Ovary (tissue), 9 donors: ENCODE measurements around the gene KLK6. TPM values are rescaled to one million over a fixed set of nuclear protein-coding genes. Genes with fewer than 3 reads are reported as not detected.

Source experiments
- DNase-seq, 5 donors: peaks; one replicate each; pipeline ENCODE4 v3.0.0-alpha.2; 2019 to 2020
- H3K27ac ChIP-seq, 2 donors: fragments of 200-600 bp; one replicate each; pipeline versions ENCODE4 v1.5.1 to v1.8.0; 2019 to 2022
- H3K27me3 ChIP-seq: fragments of 200-600 bp; one replicate; pipeline ENCODE4 v1.8.0; 2022
- H3K36me3 ChIP-seq: fragments of 200-600 bp; sonication (generic); one replicate; pipeline ENCODE4 v1.5.1; 2019
- H3K4me1 ChIP-seq: one replicate; pipeline ENCODE4 v1.8.1; 2013; ENCODE audit warnings: mild to moderate bottlenecking, moderate library complexity; ENCODE audit not compliant: insufficient read depth
- H3K4me3 ChIP-seq: fragments of 200-600 bp; sonication (generic); one replicate; pipeline ENCODE4 v1.5.1; 2017
- H3K9me3 ChIP-seq, 2 donors: fragments of 200-600 bp in 1 of 2; sonication (generic) in 1 of 2; one replicate each; pipeline versions ENCODE4 v1.5.1 to v1.8.1; 2013 to 2019; ENCODE audit warnings: mild to moderate bottlenecking in 1 of 2, moderate library complexity in 1 of 2
- CTCF ChIP-seq, 3 donors: fragments of 450-650 bp in 2 of 3; fragments of 200-600 bp in 1 of 3; IDR thresholded peaks; one replicate each; pipeline versions ENCODE4 v1.5.1 to v1.8.0; 2016 to 2022; ENCODE audit warnings: antibody characterized with exemption in 3 of 3, mild to moderate bottlenecking in 1 of 3
- EP300 ChIP-seq: sonication (generic); formaldehyde crosslinking; IDR thresholded peaks from one replicate; pipeline ENCODE4 v1.6.1; 2017; ENCODE audit warnings: antibody characterized with exemption
- POLR2A ChIP-seq: fragments of 450-650 bp; IDR thresholded peaks from one replicate; pipeline ENCODE4 v1.6.1; 2017; ENCODE audit warnings: antibody characterized with exemption, mild to moderate bottlenecking, moderate library complexity
- WGBS, 3 donors: extraction: QIAGEN DNeasy Blood & Tissue Kit in 1 of 3; methylation state at CpG; one replicate each; pipeline versions ENCODE4 v1.1.5 to v1.1.7; 2013 to 2017; 5-methylcytosine and 5-hydroxymethylcytosine counted together
- intact Hi-C, 4 donors: fragments of 100-400 bp; cut with DNase I; formaldehyde crosslinking; loops; one replicate each; pipeline versions ENCODE4 v1.11.0 to v1.15.1; 2022 to 2023
- polyA plus RNA-seq, 2 donors: library from polyadenylated mRNA; stranded (reverse); fragments of 200-250 nt in 1 of 2; fragments of 350-450 nt in 1 of 2; fragmentation: Illumina TruSeq in 1 of 2; extraction: RNeasy Lipid Tissue Mini Kit (QIAGEN cat#74804) in 1 of 2; gene quantifications; one replicate each; pipeline ENCODE4 v1.2.3, GENCODE V29; 2013 to 2014
- total RNA-seq, 7 donors: library from RNA; depleted of rRNA in 2 of 7; stranded (reverse); fragments of >200 nt in 2 of 7; fragmentation: NEBNext Ultra II Directional in 3 of 7; extraction: Animal tissue kit (Norgen Biotek cat#: 25700) in 3 of 7; gene quantifications; one replicate each; pipeline versions ENCODE4 v1.1.0 to v1.2.4, GENCODE V29; 2016 to 2023
- donor health status: DM: no; HTN: no; CAD: no; lungs with moderate emphysema.
- donor health status: DM: no; HTN: no; CAD: no.
- donor health status: Bipolar disorder and iron deficiency.
- donor health status: DM: yes; HTN: yes; CAD: no.
- donor health status: DM: no; HTN: no; CAD: no.
- donor health status: DM: yes; HTN: yes; CAD: no.

Gene KLK6
- total and polyA plus RNA-seq, 9 donors: 0.07 to 21.7 (median 1.9) TPM; not detected in 3

- DNase-seq: no peak
- Histone ChIP-seq H3K27ac (no peak overlapping the region), H3K27me3 (no peaks in the 10 kb centered on the region), H3K9me3 (no peaks in the 10 kb centered on the region), H3K4me3 (no peak overlapping the region), H3K36me3 (no peaks in the 10 kb centered on the region), H3K4me1 (no peaks in the 10 kb centered on the region)
- TF ChIP-seq POLR2A: no peak
- TF ChIP-seq EP300: no peak
- no peak for TF ChIP-seq CTCF (IDR thresholded peaks at IDR 0.05)
- intact Hi-C loops: no loop called here
- 87 to 97% (median 89%) methylated on average over 1 of the region's 1 CpG for WGBS, 3 donors
These were observed 7.1 kb downstream of the KLK6 start for GRCh38 chr19:50962245-50962644.

- intact Hi-C loops: no loop called here
- no peak for DNase-seq
- WGBS, 3 donors: 18 to 39% (median 24%) methylated on average over 8 to 9 of the region's 9 CpGs
These were observed 9.5 kb downstream of the KLK6 start for GRCh38 chr19:50959731-50960500.

GRCh38 chr19:50957587-50957986 is 11.8 kb downstream of the KLK6 start:
- 67 to 85% (median 77%) methylated on average over 8 of the region's 8 CpGs for WGBS, 3 donors
- intact Hi-C loops: no loop called here
- no peak for TF ChIP-seq POLR2A
- no peak for TF ChIP-seq CTCF (IDR thresholded peaks at IDR 0.05)
- TF ChIP-seq EP300: no peak
- Histone ChIP-seq H3K4me1 (no peaks in the 10 kb centered on the region), H3K9me3 (no peaks in the 10 kb centered on the region), H3K4me3 (no peak overlapping the region), H3K27ac (no peak overlapping the region), H3K36me3 (no peaks in the 10 kb centered on the region), H3K27me3 (no peaks in the 10 kb centered on the region)
- DNase-seq: no peak

More at GRCh38 chr19:50959731-50960500, 9.5 kb downstream of the KLK6 start:
- Histone ChIP-seq H3K27me3 (no peaks in the 10 kb centered on the region), H3K9me3 (no peaks in the 10 kb centered on the region), H3K36me3 (no peaks in the 10 kb centered on the region), H3K4me1 (no peaks in the 10 kb centered on the region), H3K27ac (no peak overlapping the region), H3K4me3 (no peak overlapping the region)
- TF ChIP-seq POLR2A (no peak), EP300 (no peak), CTCF (IDR thresholded peaks at IDR 0.05) (no peak)

GRCh38 chr19:50952910-50953309 is 16.5 kb downstream of the KLK6 start, which contains the start of gene KLK5:
Gene KLK5 (minus strand): TSS chr19:50953038. CDS start chr19:50952657, 381 bp downstream.
- WGBS, 3 donors: 1 to 7% (median 2%) methylated on average over 7 of the region's 7 CpGs
- no peak for DNase-seq
- H3K27me3 ChIP-seq: no peaks in the 10 kb centered on the region

More at GRCh38 chr19:50952910-50953309, 16.5 kb downstream of the KLK6 start, which contains the start of gene KLK5:
- Histone ChIP-seq H3K27ac (no peak within 1 kb of the TSS), H3K9me3 (no peaks in the 10 kb centered on the region), H3K4me3 (no peak within 1 kb of the TSS), H3K4me1 (no peaks in the 10 kb centered on the region), H3K36me3 (no peaks in the 10 kb centered on the region)
- TF ChIP-seq POLR2A (no peak), EP300 (no peak), CTCF (IDR thresholded peaks at IDR 0.05) (no peak)
- intact Hi-C loops: no loop called here
